WTC11 (cell line): ENCODE measurements around the gene PAPPA2.

Experiments
- CBFB ChIP-seq: sonication (generic); formaldehyde crosslinking; IDR thresholded peaks from 2 replicates; pipeline ENCODE4 v1.8.1; 2022; ENCODE audit warnings: mild to moderate bottlenecking, low read depth, missing genetic modification reagents
- CREB1 ChIP-seq: sonication (generic); formaldehyde crosslinking; IDR thresholded peaks from 2 replicates; pipeline ENCODE4 v1.8.0; 2023; ENCODE audit warnings: mild to moderate bottlenecking, missing genetic modification reagents
- CTCF ChIP-seq: fragments of 200-600 bp; IDR thresholded peaks from 2 replicates; pipeline ENCODE4 v1.8.0; 2022; ENCODE audit warnings: antibody characterized with exemption
- ELF4 ChIP-seq: sonication (generic); formaldehyde crosslinking; IDR thresholded peaks from 2 replicates; pipeline ENCODE4 v1.8.1; 2022; ENCODE audit warnings: low read depth, mild to moderate bottlenecking, moderate library complexity, missing genetic modification reagents
- ESRRA ChIP-seq: sonication (generic); formaldehyde crosslinking; IDR thresholded peaks from 2 replicates; pipeline ENCODE4 v1.8.1; 2022; ENCODE audit warnings: mild to moderate bottlenecking, missing genetic modification reagents, borderline replicate concordance
- ETV6 ChIP-seq: sonication (generic); formaldehyde crosslinking; IDR thresholded peaks from 2 replicates; pipeline ENCODE4 v1.8.1; 2022; ENCODE audit warnings: mild to moderate bottlenecking, missing genetic modification reagents
- FOXP1 ChIP-seq: sonication (generic); formaldehyde crosslinking; IDR thresholded peaks from 2 replicates; pipeline ENCODE4 v1.8.0; 2022; ENCODE audit warnings: missing genetic modification reagents, mild to moderate bottlenecking, moderate library complexity, borderline replicate concordance
- NFE2L1 ChIP-seq: sonication (generic); formaldehyde crosslinking; IDR thresholded peaks from 2 replicates; pipeline ENCODE4 v1.8.1; 2023; ENCODE audit warnings: missing genetic modification reagents
- NR3C1 ChIP-seq: sonication (generic); formaldehyde crosslinking; conservative IDR thresholded peaks from 2 replicates; pipeline ENCODE4 v1.8.1; 2023; ENCODE audit warnings: low read depth, mild to moderate bottlenecking, missing genetic modification reagents
- RELA ChIP-seq: sonication (generic); formaldehyde crosslinking; IDR thresholded peaks from 2 replicates; pipeline ENCODE4 v1.8.1; 2022; ENCODE audit warnings: missing genetic modification reagents, mild to moderate bottlenecking, borderline replicate concordance
- TEAD4 ChIP-seq: sonication (generic); formaldehyde crosslinking; IDR thresholded peaks from 2 replicates; pipeline ENCODE4 v1.8.0; 2022; ENCODE audit warnings: mild to moderate bottlenecking, missing genetic modification reagents
- TF ChIP-seq, protein P1 (sequence below): sonication (generic); formaldehyde crosslinking; IDR thresholded peaks from 2 replicates; pipeline ENCODE4 v1.8.0; 2022; ENCODE audit warnings: mild to moderate bottlenecking, missing genetic modification reagents
- TF ChIP-seq, protein P2 (sequence below): sonication (generic); formaldehyde crosslinking; IDR thresholded peaks from 2 replicates; pipeline ENCODE4 v1.8.0; 2022; ENCODE audit warnings: mild to moderate bottlenecking, missing genetic modification reagents

GRCh38 chr1:176448340-176448739, 14.6 kb upstream of the PAPPA2 start:
- TF ChIP-seq NR3C1 (CRISPR knock-in tag): no peak
- no peak for TF ChIP-seq ETV6 (CRISPR knock-in tag)
- no peak for TF ChIP-seq RELA (CRISPR knock-in tag)
- TF ChIP-seq CTCF: no peak
- TF ChIP-seq NFE2L1 (CRISPR knock-in tag): no peak
- no peak for TF ChIP-seq TEAD4 (CRISPR knock-in tag)
- TF ChIP-seq CREB1 (CRISPR knock-in tag): no peak
- no peak for TF ChIP-seq ELF4 (CRISPR knock-in tag)
- TF ChIP-seq, protein P1, sequence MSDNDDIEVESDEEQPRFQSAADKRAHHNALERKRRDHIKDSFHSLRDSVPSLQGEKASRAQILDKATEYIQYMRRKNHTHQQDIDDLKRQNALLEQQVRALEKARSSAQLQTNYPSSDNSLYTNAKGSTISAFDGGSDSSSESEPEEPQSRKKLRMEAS (CRISPR knock-in tag): no peak
- TF ChIP-seq, protein P2, sequence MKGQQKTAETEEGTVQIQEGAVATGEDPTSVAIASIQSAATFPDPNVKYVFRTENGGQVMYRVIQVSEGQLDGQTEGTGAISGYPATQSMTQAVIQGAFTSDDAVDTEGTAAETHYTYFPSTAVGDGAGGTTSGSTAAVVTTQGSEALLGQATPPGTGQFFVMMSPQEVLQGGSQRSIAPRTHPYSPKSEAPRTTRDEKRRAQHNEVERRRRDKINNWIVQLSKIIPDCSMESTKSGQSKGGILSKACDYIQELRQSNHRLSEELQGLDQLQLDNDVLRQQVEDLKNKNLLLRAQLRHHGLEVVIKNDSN (CRISPR knock-in tag): no peak
- TF ChIP-seq CBFB (CRISPR knock-in tag): no peak
- no peak for TF ChIP-seq ESRRA (CRISPR knock-in tag)
- no peak for TF ChIP-seq FOXP1 (CRISPR knock-in tag)
